Suprapubic skin (tissue), 3 donors: ENCODE data around the gene RNF150.

Experiments used
- EP300 ChIP-seq: sonication (generic); formaldehyde crosslinking; IDR thresholded peaks from one replicate; pipeline ENCODE4 v1.6.1; 2017; ENCODE audit warnings: antibody characterized with exemption
- POLR2A ChIP-seq, 2 donors: fragments of 450-650 bp; IDR thresholded peaks; one replicate each; pipeline ENCODE4 v1.6.1; 2017; ENCODE audit warnings: antibody characterized with exemption in 2 of 2, mild to moderate bottlenecking in 2 of 2, moderate library complexity in 2 of 2
- TF ChIP-seq, protein P1 (sequence below), 2 donors: fragments of 200-600 bp in 1 of 2; fragments of 450-650 bp in 1 of 2; sonication (generic) in 1 of 2; IDR thresholded peaks; one replicate each; pipeline ENCODE4 v1.5.1; 2016 to 2019; ENCODE audit warnings: antibody characterized with exemption in 2 of 2, mild to moderate bottlenecking in 1 of 2, moderate library complexity in 1 of 2

GRCh38 chr4:141109983-141110382, 23.3 kb downstream of the RNF150 start:
- TF ChIP-seq EP300 (no peak), POLR2A (IDR thresholded peaks at IDR 0.05) (no peak)
- TF ChIP-seq, protein P1, sequence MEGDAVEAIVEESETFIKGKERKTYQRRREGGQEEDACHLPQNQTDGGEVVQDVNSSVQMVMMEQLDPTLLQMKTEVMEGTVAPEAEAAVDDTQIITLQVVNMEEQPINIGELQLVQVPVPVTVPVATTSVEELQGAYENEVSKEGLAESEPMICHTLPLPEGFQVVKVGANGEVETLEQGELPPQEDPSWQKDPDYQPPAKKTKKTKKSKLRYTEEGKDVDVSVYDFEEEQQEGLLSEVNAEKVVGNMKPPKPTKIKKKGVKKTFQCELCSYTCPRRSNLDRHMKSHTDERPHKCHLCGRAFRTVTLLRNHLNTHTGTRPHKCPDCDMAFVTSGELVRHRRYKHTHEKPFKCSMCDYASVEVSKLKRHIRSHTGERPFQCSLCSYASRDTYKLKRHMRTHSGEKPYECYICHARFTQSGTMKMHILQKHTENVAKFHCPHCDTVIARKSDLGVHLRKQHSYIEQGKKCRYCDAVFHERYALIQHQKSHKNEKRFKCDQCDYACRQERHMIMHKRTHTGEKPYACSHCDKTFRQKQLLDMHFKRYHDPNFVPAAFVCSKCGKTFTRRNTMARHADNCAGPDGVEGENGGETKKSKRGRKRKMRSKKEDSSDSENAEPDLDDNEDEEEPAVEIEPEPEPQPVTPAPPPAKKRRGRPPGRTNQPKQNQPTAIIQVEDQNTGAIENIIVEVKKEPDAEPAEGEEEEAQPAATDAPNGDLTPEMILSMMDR (IDR thresholded peaks at IDR 0.05): no peak
